NCI-H2196 treated with DMSO at 0.1 percent for 48 hours (cell line): Measurements from ENCODE around the gene PCGF3.
"Not testable (repeated sequence)": the region's sequence is repeated elsewhere in the genome, so short reads cannot be mapped to it uniquely, and the experiment has no call there.

Source experiments
- DNase-seq: peaks from one replicate; lab custom pipeline; 2025; ENCODE audit not compliant: unreplicated experiment; lab: John Stamatoyannopoulos, UW

PCGF3 gene

GRCh38 chr4:667545-667925 is 38.1 kb upstream of the PCGF3 start:
- no peak for DNase-seq

DNA sequence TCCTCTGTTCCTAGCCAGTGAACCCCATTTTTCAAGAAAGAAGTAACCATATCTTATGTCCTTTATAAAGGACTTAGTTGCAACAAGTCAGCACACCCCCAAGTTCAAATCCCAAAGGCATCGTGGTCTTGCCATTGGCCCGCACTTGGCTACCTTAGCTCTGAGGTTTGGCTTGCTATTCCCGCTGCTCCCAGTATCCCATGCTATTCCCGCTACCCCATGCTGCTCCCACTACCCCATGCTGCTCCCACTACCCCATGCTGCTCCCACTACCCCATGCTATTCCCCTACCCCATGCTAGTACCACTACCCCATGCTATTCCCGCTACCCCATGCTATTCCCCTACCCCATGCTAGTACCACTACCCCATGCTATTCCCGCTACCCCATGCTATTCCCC is 37.4 kb upstream of the PCGF3 start:
- DNase-seq, result not testable (repeated sequence)

DNA sequence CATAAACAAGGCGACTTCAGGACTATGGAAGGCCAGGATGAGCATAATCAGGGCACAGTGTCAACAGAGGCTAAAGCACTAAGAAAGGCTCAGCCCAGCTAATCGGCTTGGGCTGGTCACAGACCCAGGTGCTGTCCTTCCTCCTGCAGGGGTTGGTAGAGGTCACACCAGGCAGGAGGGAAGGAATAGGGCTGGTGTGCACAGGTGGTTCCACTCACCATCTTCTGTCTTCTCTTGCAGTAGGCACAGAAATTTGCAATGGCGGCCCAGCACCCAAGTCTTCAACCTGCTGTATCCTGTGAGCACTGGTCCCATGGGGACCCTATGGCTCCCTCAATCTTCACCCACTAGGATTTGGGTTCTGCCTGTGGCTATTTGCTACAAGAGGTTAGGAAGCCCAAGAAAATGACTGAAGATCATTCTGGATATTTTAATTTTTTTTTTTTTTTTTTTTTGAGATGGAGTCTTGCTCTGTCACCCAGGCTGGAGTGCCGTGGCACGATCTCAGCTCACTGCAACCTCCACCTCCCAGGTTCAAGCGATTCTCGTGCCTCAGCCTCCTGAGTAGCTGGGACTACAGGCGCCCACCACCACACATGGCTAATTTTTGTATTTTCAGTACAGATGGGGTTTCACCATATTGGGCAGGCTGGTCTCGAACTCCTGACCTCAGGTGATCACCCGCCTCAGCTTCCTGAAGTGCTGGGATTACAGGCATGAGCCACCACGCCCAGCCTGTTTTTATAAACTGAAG is 35.6 kb upstream of the PCGF3 start:
- DNase-seq, result not testable (repeated sequence)

- no peak for DNase-seq
Measured at GRCh38 chr4:671769-672168, 33.9 kb upstream of the PCGF3 start.

- DNase-seq, result no peak
Measured at GRCh38 chr4:673349-674091, 32.1 kb upstream of the PCGF3 start.

- DNase-seq, result peak; percentile 85
Measured at GRCh38 chr4:674172-675035, 31.2 kb upstream of the PCGF3 start, which contains the start of the genes ATP5ME and MYL5. Gene ATP5ME (minus strand): TSS chr4:674276. CDS start chr4:674247, 29 bp downstream. Gene MYL5 (plus strand): TSS chr4:674542. CDS start chr4:678027, 3,485 bp downstream.

DNA sequence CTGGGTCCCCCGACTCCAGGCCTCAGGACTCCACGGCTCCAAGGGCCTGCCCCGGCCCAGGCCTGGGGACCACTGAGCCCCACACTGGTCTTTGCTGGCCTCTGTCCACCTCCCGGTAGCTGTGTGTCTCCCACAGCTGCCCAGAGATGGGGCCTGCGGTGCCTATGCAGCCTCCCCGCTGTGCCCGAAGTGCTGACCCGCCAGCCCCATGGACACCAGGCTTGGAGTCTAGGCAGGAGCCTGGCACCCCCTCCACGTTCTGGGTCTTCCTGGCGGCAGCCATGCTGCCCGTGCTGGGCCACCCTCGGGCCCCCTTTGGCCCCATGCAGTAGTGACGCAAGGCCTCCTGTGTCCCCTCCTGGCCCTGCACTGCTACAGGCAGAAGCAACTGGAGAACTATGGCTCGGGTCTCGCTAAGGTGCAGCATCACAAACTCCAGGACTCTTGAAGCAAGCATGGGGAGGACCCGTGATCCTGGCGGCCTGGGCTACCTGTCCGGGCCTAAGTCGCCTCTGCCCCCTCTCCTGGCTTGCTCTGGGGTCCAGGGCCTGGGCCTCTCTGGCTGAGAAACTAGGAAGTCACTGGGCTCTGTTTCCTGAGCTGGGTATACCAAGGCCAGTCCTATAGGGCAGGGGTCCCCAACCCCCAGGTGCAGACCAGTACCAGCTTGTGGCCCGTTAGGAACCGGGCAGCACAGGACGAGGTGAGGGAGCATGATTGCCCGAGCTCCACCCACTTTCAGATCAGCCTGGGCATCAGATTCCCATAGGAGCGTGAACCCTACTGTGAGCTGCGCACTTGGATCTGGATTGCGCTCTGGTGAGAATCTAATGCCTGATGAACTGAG is 30.4 kb upstream of the PCGF3 start:
- DNase-seq, result no peak

- DNase-seq, result no peak
Measured at GRCh38 chr4:675980-676870, 29.4 kb upstream of the PCGF3 start.

DNA sequence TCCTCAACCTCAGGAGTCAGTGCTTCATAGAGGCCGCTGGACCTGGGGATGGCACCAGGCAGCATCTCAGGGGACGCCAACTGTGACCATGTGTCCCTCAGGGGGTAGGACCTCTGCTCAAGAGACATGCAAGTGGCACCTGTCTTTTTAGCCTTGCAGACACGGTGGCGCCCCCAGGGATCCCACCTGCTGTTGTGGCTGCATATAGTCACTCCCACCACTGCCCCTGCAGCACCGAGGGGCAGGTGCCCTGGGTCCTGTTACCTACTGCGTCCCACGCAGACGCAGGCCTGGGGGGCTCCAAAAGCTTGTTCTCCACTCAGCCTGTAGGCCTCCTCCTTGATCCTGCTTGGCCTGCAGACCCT is 28.8 kb upstream of the PCGF3 start:
- no peak for DNase-seq

GRCh38 chr4:677431-678293 is 28.0 kb upstream of the PCGF3 start:
- DNase-seq, result no peak

GRCh38 chr4:678331-679103 is 27.1 kb upstream of the PCGF3 start:
- no peak for DNase-seq

DNA sequence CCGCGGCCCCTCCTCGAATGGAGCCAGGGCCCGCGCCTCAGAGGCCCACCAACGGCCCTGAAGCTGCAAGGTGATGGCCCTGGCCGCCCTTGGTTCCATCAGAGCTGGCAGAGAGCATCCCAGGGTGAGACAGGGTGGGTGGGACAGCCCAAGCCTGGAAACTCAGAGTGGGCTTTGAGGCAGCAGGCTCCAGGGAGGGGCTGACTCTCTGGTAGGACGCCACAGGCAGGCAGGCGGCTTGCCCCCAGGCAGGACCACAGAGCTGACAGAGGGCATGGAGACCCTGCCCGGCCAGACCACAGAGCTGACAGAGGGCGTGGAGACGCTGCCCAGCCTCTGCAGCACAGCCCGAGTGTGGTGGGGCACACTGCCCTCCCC is 26.5 kb upstream of the PCGF3 start:
- DNase-seq, result no peak

GRCh38 chr4:679629-680028 is 26.0 kb upstream of the PCGF3 start:
- no peak for DNase-seq

DNA sequence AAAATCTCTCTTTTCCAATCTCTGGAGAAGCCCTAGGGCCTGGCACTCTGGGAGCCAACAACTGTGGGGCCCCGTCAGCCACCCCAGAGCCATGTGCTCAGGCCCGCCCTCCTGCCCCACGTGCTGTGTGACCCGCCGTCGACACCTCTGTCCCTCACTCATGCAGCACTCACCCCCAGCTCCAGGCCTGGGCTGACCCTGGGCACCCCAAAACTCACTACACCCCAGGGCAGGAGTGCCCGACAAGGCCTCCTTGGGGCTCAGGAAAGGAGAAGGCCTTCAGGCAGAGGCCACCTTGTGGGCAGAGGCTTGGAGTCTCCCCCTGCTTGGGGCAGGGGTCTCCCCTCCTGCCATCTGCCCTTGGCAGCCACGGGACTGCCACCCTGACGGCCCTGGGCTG is 25.5 kb upstream of the PCGF3 start:
- no peak for DNase-seq

DNA sequence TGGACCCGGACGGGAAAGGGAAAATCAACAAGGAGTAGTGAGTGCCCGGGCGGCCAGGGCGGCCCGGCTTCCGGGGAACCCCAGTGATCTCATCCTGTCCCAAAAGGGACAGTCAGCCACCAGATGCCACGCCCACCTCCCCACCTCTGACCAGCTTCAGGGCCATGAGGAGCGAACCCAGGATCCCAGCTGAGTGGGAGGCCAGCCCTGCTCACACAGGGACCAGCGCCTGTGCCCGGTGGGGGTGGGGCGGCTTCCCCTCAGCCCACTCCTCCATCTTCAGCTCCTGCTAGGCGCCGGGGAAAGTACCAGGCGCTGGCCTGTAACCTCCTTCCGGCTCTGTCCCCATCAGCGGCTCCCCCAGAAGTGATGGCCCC is 25.1 kb upstream of the PCGF3 start:
- no peak for DNase-seq

DNA sequence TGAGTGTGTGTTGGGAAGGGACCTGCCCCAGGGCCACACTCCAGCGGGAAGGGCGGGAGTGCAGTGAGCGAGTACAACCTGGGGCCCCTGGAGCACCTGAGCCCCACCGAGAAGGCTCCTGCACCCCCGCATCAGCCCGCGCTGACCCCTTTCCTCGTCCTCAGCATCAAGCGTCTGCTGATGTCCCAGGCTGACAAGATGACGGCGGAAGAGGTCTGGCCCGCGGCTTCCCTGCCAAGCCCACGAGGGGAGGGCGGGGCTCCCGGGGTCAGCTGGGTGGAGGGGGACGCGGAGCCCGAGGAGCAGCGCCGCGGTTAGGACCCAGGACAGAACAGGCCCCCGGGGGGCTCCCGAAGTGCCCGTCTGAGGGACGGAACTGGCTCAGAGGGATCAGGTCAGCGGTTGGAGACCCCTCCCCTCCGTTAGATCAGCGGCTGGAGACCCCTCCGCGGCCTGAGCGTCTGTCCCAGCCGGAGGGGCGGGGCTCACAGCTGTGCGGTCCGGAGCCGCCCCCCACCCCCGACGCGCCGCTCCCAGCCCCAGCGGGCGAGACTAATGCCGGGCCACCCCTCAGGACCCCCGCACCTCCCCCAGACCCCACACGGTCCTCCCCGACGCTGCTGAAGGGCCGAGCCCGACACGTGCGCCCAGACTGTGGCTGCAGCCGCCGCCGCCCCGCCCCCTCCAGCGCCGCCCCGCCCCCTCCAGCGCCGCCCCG is 24.5 kb upstream of the PCGF3 start:
- DNase-seq, result no peak

DNA sequence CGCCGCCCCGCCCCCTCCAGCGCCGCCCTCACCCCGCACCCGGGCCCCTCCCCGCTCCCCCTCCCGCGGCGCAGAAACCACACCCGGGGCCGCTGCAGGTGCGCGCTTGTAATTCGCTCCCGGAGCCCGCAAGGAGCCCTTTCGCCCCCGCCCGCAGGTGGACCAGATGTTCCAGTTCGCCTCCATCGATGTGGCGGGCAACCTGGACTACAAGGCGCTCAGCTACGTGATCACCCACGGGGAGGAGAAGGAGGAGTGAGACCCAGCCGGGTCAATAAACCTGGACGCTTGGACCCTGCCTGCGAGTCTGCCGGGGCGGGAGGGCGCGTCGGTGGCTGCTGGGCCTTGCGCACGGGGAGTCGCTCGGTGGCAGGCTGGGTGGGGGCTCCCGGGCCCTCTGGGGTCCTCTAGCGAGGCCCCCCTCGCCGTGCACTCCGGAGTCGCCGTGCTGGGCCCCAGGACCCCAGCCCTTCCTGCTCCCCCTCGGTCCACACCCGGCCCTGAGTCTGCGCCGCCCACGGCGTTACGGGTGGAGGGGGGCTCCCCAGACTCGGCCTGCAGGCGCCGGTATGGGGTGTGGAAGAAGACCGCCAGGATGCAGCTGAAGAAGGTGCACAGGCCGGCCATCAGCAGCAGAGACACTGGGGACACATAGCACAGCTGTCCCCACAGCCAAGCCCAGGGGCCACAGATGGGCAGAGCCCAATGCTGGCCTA is 23.7 kb upstream of the PCGF3 start:
- DNase-seq, result peak; percentile 61
